GM12873 (cell line): ENCODE measurements around the gene JAK1.

ENCODE experiments used
- TF ChIP-seq, protein P1 (sequence below): IDR thresholded peaks from 2 replicates; pipeline ENCODE4 v1.5.1; 2012; ENCODE audit warnings: low read depth, mild to moderate bottlenecking, moderate library complexity, low read length, control low read depth; ENCODE audit not compliant: insufficient read depth; ENCODE audit errors: missing control alignments

JAK1 gene

DNA sequence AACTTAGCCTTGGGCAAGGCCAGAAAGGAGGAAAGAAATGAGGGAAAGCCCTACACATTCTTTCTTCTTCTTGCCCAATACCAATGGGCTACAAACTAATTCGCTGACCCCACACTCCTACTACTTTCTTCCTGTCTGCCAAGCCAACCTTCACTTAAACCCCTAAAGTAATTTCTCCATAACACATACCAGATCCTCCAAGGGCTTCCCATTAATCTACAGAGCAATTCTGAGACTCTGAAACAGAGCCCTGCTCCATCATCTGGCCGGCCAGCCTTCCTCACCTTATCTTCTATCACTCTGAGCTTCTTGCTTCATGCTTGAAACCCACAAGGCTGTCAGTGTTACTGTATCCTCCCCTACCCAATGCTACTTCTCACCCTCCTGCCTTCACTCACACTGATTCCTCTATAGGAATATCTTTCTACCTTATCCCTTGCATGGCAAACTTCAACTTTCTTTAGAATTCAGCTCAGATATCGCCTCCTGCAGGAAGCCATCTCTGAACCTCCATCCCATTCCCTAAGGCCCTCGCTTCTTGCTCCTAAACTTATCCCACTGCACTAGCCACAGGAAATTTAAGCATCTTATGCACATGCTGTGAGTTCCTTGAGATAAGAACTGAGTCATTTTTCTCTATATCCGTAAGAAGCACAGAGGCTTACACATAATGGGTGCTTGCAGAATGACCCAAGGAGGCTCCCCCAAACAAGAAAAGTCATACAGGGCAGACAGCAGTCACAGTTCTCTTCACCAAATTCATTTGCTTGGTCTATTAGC, 81.9 kb downstream of the JAK1 start:
- TF ChIP-seq, protein P1, sequence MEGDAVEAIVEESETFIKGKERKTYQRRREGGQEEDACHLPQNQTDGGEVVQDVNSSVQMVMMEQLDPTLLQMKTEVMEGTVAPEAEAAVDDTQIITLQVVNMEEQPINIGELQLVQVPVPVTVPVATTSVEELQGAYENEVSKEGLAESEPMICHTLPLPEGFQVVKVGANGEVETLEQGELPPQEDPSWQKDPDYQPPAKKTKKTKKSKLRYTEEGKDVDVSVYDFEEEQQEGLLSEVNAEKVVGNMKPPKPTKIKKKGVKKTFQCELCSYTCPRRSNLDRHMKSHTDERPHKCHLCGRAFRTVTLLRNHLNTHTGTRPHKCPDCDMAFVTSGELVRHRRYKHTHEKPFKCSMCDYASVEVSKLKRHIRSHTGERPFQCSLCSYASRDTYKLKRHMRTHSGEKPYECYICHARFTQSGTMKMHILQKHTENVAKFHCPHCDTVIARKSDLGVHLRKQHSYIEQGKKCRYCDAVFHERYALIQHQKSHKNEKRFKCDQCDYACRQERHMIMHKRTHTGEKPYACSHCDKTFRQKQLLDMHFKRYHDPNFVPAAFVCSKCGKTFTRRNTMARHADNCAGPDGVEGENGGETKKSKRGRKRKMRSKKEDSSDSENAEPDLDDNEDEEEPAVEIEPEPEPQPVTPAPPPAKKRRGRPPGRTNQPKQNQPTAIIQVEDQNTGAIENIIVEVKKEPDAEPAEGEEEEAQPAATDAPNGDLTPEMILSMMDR = no peak

DNA sequence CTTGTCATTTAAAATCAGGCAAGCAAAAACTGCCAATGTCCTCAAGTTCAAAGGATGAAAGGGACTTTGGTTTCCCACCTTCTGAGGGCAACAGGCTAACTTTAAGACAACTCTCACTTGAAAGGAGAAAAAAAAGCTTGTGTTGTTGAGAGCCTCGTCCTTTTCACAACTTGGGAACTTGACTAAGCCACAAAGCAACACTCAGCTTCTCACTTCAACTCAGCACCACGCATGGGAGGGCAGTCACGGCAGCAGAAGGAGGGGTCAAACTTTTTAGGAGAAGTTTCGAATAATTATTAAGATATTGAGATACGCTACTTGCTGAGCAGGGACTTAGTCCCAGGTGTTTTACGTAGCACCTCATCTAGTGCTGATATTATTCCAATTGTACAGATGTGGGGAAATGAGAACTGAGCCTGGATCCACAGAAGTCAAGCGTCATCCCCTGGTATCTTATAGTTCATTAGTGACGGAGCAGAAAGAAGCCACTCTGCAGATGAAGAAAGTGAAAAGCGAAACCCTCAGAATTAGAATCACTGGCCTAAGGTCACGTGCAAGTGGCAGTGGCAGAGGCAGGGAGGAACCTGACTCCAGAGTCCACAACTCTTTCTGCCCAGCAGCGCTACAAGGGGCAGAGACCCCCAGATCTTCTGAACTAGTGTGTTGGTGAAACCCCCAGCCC, 83.6 kb downstream of the JAK1 start:
- TF ChIP-seq, protein P1 = no peak

DNA sequence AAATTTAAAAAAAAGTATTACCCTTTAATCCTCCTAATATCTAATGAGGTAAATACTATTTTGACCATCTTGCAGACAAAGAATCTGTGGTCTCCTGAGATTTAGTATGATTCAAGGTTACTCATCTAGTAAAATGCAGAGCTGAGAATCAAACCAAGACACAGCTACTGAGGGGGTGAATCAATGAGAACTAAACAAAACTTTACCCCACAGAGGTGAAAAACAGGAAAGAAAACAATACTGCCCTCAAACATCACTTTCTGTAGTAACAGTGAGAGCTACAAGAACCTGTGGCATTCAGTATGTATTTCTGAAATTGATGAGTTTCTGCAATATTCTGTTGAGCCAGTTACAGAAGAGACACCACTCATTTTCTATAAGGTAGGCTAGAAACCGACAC, 85.1 kb downstream of the JAK1 start:
- TF ChIP-seq, protein P1 = no peak

DNA sequence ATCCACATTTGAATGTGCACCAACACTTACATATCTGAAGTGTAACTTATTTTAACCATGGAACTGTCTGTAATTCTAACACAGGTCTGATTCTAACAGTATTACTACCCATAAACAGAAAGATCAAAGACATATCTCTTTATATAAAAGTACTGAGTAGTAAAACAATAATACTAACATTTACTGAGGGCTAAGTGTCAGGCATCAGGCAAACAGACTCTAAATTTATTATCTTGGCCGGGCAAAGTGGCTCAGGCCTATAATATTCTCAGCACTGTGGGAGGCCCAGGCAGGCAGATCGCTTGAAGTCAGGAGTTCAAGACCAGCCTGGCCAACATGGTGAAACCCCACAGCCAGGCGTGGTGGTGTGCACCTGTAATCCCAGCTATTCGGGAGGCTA, 85.9 kb downstream of the JAK1 start:
- TF ChIP-seq, protein P1 = no peak

DNA sequence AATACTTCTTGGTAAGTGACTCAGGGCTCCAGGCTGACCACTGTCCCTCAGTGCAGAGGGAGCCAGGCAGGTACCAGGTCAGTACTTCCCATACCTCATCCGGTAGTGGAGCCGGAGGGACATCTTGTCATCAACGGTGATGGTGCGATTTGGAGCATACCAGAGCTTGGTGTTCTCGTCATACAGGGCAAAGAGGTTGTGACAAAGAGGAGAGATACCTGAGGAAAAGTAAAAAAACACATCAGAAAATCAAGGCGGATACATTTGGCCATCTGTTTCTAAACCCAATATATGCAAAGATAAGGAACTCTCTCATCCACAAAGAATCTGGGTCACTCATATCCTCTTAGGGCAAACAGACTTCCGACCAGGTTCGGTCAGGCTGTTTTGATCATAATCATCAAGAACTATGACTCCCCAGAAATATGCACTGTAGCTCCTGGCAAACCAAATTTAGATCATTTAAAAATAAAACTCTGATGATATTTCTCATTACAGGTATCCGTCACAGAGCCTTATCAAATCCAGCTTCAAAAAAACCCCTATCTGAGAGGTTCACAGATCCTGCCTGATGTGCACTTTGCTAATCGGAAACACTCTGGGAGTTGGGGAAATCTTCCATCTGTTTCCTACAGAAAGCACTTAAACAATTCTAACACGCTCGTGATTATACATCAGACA, 87.3 kb downstream of the JAK1 start:
- TF ChIP-seq, protein P1 = no peak

DNA sequence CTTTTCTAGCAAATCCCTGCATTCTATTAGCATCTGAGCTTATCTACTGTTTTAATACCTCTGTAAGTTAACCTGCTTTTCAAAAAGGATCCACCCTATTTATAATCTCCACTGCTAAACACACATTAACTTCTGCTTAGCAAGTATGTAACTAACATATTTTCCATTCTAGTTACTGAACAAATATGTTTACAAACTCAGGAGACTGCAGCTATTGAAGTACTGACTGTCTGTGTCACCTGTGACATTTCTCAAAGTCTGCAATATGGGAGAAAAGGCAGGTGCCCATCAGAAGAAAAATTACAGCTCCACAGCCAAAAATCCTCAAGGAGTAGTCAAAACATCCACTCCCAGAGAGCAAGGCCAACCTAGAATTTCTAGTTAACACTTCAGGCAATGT, 88.3 kb downstream of the JAK1 start:
- TF ChIP-seq, protein P1 = no peak

DNA sequence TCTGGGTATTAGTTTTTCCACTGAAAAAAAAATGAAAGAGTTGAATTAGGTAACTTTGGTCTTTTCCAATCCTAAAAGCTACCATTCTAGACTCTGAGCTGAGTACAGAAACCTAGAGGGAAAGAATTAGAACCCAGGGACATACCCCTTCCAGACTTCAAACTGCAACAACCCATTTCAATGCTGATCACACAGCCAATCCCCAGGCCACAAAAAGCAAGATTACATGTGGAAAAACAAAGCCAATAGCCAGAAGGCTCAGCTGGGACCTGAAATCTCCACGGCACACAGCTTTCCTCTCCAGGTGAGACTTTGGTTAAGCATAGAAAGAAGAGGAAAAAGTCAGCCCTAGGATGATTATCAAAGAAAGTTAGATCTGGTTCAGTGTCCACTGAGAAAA, 88.8 kb downstream of the JAK1 start:
- TF ChIP-seq, protein P1 = no peak
